Activated naive CD4-positive, alpha-beta T cell treated with anti-CD3 and anti-CD28 coated beads, Interleukin-2, amount 10 ng/mL, durations not matched to agents 7 days and 5 days (primary cell): Measurements from ENCODE around the gene PCCA.
"Not testable (repeated sequence)": the region's sequence is repeated elsewhere in the genome, so short reads cannot be mapped to it uniquely, and the experiment has no call there.

Source experiments
- CTCF ChIA-PET: fragments of 350-600 bp; sonication (Branson Sonifier 250); formaldehyde crosslinking; loops from one replicate; lab custom pipeline; 2021; ENCODE audit warnings: antibody characterized with exemption; lab: Charles Lee
- DNase-seq: peaks from one replicate; pipeline ENCODE4 v3.0.0-alpha.2; 2020
- H3K27ac Mint-ChIP-seq: one replicate; pipeline ENCODE4 v1.8.0; 2021; ENCODE audit warnings: mild to moderate bottlenecking, moderate library complexity, mixed read lengths
- H3K27me3 Mint-ChIP-seq: one replicate; pipeline ENCODE4 v1.8.0; 2021; ENCODE audit warnings: mild to moderate bottlenecking, mixed read lengths
- H3K36me3 Mint-ChIP-seq: one replicate; pipeline ENCODE4 v1.8.0; 2021; ENCODE audit warnings: mixed read lengths
- H3K4me1 Mint-ChIP-seq: one replicate; pipeline ENCODE4 v1.8.0; 2021; ENCODE audit warnings: mixed read lengths
- H3K4me3 Mint-ChIP-seq: one replicate; pipeline ENCODE4 v1.8.0; 2021; ENCODE audit warnings: mild to moderate bottlenecking, moderate library complexity, mixed read lengths
- H3K9me3 Mint-ChIP-seq: one replicate; pipeline ENCODE4 v1.8.0; 2021; ENCODE audit warnings: mixed read lengths

PCCA gene

DNA sequence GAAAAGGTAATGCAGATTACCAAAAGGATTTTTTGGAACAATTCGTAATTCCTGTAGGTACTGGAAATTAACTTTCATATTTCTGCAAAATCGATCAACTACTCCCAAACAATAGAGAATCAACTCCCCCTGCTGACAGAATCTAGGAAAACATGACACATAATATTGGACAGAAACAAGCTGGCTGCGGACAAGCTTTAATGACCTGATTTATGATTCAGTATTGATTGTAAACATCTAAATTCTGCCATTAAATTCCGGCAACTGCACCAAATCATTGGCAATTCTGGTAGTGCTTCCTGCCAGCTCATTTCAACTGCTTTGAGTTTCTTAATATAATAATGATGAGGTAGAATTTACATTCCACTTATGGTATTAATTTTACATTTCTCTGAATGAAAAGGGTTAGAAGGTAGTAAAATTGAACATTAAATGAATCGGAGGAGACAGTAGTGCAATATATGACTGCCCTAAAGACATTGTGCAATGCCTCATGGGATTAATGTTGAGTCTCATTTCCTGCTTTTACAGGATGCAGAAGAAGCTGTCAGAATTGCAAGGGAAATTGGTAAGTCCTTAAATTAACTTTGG, 146.5 kb downstream of the PCCA start:
- H3K4me3 Mint-ChIP-seq: no peak overlapping the region
- H3K27me3 Mint-ChIP-seq: no peaks in the 10 kb centered on the region
- CTCF ChIA-PET: interaction anchor here (0.7 to 2.1 kb wide), 17 partner anchors 137 to 579 kb away, joined by 3 to 21 read pairs (median 5); partner anchors contain the start of gene PCCA

GRCh38 chr13:100240109-100240779, 151.4 kb downstream of the PCCA start:
- Mint-ChIP-seq H3K27ac (no peak overlapping the region), H3K36me3 (no peaks in the 10 kb centered on the region), H3K9me3 (no peaks in the 10 kb centered on the region), H3K4me1 (peaks cover 4% of the 10 kb centered on the region), H3K4me3 (no peak overlapping the region), H3K27me3 (no peaks in the 10 kb centered on the region)
- DNase-seq: no peak
- CTCF ChIA-PET: no interaction called here

More for the DNA sequence above, 146.5 kb downstream of the PCCA start:
- Mint-ChIP-seq H3K27ac (no peak overlapping the region), H3K36me3 (no peaks in the 10 kb centered on the region), H3K4me1 (peaks cover 8% of the 10 kb centered on the region), H3K9me3 (no peaks in the 10 kb centered on the region)
- DNase-seq: no peak

GRCh38 chr13:100244431-100244830, 155.5 kb downstream of the PCCA start:
- Mint-ChIP-seq H3K27me3 (no peaks in the 10 kb centered on the region), H3K9me3 (peaks cover 7% of the 10 kb centered on the region), H3K4me3 (no peak overlapping the region), H3K4me1 (no peaks in the 10 kb centered on the region), H3K36me3 (peaks cover 2% of the 10 kb centered on the region), H3K27ac (no peak overlapping the region)
- DNase-seq: no peak
- CTCF ChIA-PET: no interaction called here

GRCh38 chr13:100245104-100245503, 156.2 kb downstream of the PCCA start:
- Mint-ChIP-seq H3K9me3 (peaks cover 8% of the 10 kb centered on the region), H3K4me1 (no peaks in the 10 kb centered on the region), H3K36me3 (peaks cover 2% of the 10 kb centered on the region), H3K4me3 (no peak overlapping the region), H3K27me3 (no peaks in the 10 kb centered on the region), H3K27ac (no peak overlapping the region)
- no peak for DNase-seq
- CTCF ChIA-PET: no interaction called here

DNA sequence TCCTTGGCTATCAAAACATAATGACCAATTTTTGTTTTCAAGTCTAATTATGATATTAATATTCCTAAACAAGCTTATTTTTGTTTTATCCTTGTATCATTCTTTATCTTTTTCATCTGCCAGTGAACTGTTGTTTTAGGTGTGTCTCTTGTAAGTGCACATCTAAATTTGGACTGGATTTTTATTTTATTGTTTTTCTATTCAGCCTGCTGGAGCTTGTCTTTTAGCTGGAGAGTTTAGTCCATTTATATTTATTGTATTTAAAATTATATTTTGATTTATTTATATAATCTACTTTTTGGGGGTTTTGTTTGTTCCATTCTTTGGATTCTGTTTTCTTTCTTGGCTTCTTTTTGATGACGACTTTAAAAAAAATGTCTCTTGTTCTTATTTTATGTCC, 159.0 kb downstream of the PCCA start:
- CTCF ChIA-PET: no interaction called here
- no peak for DNase-seq
- no peak overlapping the region for H3K4me3 Mint-ChIP-seq
- no peaks in the 10 kb centered on the region for H3K27me3 Mint-ChIP-seq
- no peak overlapping the region for H3K27ac Mint-ChIP-seq
- peaks cover 2% of the 10 kb centered on the region for H3K36me3 Mint-ChIP-seq
- H3K9me3 Mint-ChIP-seq: peaks cover 8% of the 10 kb centered on the region
- no peaks in the 10 kb centered on the region for H3K4me1 Mint-ChIP-seq

DNA sequence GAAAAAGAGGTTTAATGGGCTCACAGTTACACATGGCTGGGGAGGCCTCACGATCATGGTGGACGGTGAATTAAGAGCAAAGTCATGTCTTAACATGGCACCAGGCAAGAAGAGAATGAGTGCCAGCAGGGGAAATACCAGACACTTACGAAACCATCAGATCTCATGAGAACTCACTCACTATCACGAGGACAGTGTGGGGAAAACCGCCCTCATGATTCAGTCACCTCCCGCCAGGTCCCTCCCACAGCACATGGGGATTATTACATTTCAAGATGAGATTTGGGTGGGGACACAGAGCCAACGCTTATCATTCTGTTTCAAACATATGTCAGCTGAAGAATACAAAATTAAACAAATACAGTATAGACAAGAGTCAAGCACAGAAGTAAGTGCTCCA, 165.1 kb downstream of the PCCA start:
- no peak for DNase-seq
- CTCF ChIA-PET: no interaction called here
- Mint-ChIP-seq H3K4me3 (no peak overlapping the region), H3K4me1 (no peaks in the 10 kb centered on the region), H3K27me3 (no peaks in the 10 kb centered on the region), H3K9me3 (peaks cover 5% of the 10 kb centered on the region), H3K36me3 (peaks cover 2% of the 10 kb centered on the region), H3K27ac (no peak overlapping the region)

DNA sequence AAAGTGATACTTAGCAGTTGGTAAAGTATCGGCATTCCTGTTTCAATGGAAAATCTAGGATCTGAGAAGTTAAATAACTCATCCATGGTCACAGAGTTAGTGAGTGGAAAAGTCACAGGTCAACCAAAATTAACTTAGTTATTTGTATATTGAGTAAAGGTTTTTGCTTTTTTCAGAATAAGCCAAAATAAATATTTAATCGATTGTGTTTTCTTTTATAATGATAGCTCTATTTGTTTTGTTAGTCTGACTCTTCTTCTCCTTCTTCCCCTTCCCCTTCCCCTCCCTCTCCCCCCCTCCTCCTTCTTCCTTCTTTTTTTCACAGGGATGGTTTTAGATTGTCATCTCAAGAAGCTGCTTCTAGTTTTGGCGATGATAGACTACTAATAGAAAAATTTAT, 173.5 kb downstream of the PCCA start:
- H3K9me3 Mint-ChIP-seq: peaks cover 2% of the 10 kb centered on the region
- no peaks in the 10 kb centered on the region for H3K4me1 Mint-ChIP-seq
- no peak overlapping the region for H3K27ac Mint-ChIP-seq
- CTCF ChIA-PET: no interaction called here
- no peak for DNase-seq
- H3K36me3 Mint-ChIP-seq: peaks cover 5% of the 10 kb centered on the region
- H3K27me3 Mint-ChIP-seq: no peaks in the 10 kb centered on the region
- no peak overlapping the region for H3K4me3 Mint-ChIP-seq

DNA sequence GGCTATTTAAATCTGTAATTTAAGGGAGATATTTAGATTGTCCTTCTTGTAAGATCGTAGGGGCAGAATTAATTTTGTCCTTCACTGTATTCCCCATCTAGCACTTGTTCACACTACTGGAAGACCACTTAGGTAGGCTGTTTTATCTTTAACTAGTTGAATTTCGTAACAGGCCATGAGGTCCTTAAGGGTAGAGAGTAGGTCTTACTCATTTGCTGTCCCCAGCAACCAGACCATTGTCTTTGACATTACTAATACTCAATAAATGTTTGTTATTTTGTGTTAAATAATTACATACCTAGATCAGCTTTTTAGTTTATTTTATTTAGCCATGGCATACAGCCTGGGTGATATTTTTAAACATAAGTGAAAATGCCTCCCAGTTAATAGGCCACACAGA, 177.1 kb downstream of the PCCA start:
- Mint-ChIP-seq H3K36me3 (peaks cover 9% of the 10 kb centered on the region), H3K4me3 (no peak overlapping the region), H3K4me1 (no peaks in the 10 kb centered on the region), H3K9me3 (peaks cover 2% of the 10 kb centered on the region), H3K27ac (no peak overlapping the region), H3K27me3 (no peaks in the 10 kb centered on the region)
- DNase-seq: no peak
- CTCF ChIA-PET: interaction anchor here (0.9 kb wide), 1 partner anchor 14 kb away, joined by 3 read pairs; no protein-coding TSS in a partner anchor

DNA sequence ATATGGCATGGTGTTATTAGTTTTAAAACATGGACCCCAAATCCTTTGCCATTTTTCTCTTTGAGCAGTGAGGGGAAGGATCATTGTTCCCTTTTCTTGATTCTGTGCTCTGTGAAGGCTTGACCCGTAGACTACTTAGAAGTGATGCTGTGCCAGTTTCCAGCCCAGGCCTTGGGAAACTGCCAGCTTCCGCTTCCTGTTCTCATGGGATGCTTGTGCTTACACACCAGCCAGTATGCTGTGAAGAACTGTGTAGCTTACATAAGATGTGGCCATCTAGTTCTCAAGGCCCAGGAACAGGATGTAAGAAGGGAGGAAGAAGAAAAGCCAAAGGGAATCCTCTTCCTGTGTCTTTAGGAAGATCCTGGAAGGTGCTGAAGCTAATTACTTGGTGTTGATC, 180.9 kb downstream of the PCCA start:
- H3K4me1 Mint-ChIP-seq: no peaks in the 10 kb centered on the region
- H3K36me3 Mint-ChIP-seq: peaks cover 7% of the 10 kb centered on the region
- no peak overlapping the region for H3K27ac Mint-ChIP-seq
- H3K27me3 Mint-ChIP-seq: no peaks in the 10 kb centered on the region
- H3K4me3 Mint-ChIP-seq: no peak overlapping the region
- H3K9me3 Mint-ChIP-seq: no peaks in the 10 kb centered on the region
- CTCF ChIA-PET: no interaction called here
- no peak for DNase-seq

DNA sequence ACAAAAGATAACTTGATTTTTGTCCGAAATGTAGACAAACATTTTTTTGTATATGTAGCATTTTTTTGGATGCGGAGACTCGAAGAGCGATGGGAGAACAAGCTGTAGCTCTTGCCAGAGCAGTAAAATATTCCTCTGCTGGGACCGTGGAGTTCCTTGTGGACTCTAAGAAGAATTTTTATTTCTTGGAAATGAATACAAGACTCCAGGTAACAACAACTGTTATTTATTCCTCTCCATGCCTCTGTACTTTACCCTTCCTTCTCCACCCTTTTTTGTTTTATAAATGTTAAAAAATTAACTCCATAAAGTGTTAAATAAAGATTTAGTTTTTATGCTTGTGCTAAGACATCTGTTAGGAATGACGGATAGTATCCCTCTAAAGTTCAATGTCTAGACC, 184.2 kb downstream of the PCCA start:
- no peak for DNase-seq
- Mint-ChIP-seq H3K4me3 (no peak overlapping the region), H3K27ac (no peak overlapping the region), H3K36me3 (peaks cover 5% of the 10 kb centered on the region), H3K27me3 (no peaks in the 10 kb centered on the region), H3K9me3 (no peaks in the 10 kb centered on the region), H3K4me1 (no peaks in the 10 kb centered on the region)
- CTCF ChIA-PET: no interaction called here

GRCh38 chr13:100273552-100273951, 184.7 kb downstream of the PCCA start:
- H3K27ac Mint-ChIP-seq: no peak overlapping the region
- no peak for DNase-seq
- peaks cover 3% of the 10 kb centered on the region for H3K36me3 Mint-ChIP-seq
- no peaks in the 10 kb centered on the region for H3K4me1 Mint-ChIP-seq
- no peaks in the 10 kb centered on the region for H3K27me3 Mint-ChIP-seq
- no peak overlapping the region for H3K4me3 Mint-ChIP-seq
- CTCF ChIA-PET: no interaction called here
- no peaks in the 10 kb centered on the region for H3K9me3 Mint-ChIP-seq

- no peak for DNase-seq
- Mint-ChIP-seq H3K9me3 (no peaks in the 10 kb centered on the region), H3K27ac (no peak overlapping the region), H3K36me3 (peaks cover 3% of the 10 kb centered on the region), H3K4me3 (no peak overlapping the region), H3K27me3 (no peaks in the 10 kb centered on the region), H3K4me1 (no peaks in the 10 kb centered on the region)
- CTCF ChIA-PET: no interaction called here
Observed at GRCh38 chr13:100274942-100275506, 186.1 kb downstream of the PCCA start.

- Mint-ChIP-seq H3K27ac (no peak overlapping the region), H3K4me3 (no peak overlapping the region)
Observed at GRCh38 chr13:100275746-100276145, 186.9 kb downstream of the PCCA start.

DNA sequence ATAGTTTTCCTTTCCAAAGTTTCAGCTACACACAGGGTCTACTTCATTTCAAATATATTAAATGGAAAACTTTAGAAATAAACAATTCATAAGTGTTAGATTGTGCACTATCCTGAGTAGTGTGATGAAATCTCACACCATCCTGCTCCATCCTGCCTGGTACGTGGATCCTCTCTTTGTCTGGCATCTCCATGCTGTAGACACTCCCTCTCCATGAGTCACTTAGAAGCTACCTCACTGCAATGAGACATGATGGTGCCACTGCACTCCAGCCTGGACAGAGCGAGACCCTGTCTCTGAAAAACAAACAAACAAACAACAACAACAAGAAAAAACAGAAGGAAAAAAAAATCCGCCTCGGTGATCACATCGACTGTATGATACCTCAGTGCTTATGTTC, 191.8 kb downstream of the PCCA start:
- Mint-ChIP-seq H3K36me3 (no peaks in the 10 kb centered on the region), H3K27ac (no peak overlapping the region), H3K9me3 (no peaks in the 10 kb centered on the region), H3K4me3 (no peak overlapping the region), H3K27me3 (no peaks in the 10 kb centered on the region), H3K4me1 (no peaks in the 10 kb centered on the region)
- no peak for DNase-seq
- CTCF ChIA-PET: no interaction called here

More at GRCh38 chr13:100275746-100276145, 186.9 kb downstream of the PCCA start:
- no peak for DNase-seq
- no peaks in the 10 kb centered on the region for H3K9me3 Mint-ChIP-seq
- peaks cover 3% of the 10 kb centered on the region for H3K36me3 Mint-ChIP-seq
- H3K4me1 Mint-ChIP-seq: no peaks in the 10 kb centered on the region
- no peaks in the 10 kb centered on the region for H3K27me3 Mint-ChIP-seq
- CTCF ChIA-PET: no interaction called here

DNA sequence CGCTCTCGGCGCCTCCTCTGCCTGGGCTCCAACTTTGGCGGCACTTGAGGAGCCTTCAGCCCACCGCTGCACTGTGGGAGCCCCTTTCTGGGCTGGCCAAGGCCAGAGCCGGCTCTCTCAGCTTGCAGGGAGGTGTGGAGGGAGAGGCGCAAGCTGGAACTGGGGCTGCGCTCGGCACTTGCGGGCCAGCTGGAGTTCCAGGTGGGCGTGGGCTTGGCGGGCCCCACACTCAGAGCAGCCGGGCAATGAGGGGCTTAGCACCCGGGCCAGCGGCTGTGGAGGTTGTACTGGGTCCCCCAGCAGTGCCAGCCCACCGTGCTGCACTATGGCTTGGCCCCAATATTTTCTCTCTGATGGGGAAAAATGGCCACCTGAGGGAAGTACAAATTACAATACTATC, 193.4 kb downstream of the PCCA start:
- H3K4me1 Mint-ChIP-seq: not testable (repeated sequence)

More for the DNA sequence above, 193.4 kb downstream of the PCCA start:
- H3K27ac Mint-ChIP-seq, H3K4me3 Mint-ChIP-seq, H3K9me3 Mint-ChIP-seq, CTCF ChIA-PET, DNase-seq, H3K36me3 Mint-ChIP-seq, H3K27me3 Mint-ChIP-seq: not testable (repeated sequence)
